PC-9 (cell line): ENCODE data around the gene SPTSSB. TPM values are rescaled to one million over a fixed set of nuclear protein-coding genes. Genes with fewer than 3 reads are reported as not detected.

Experiments used
- BruUV-seq: library from RNA; stranded (reverse); fragments of 400-500 nt; replicated peaks from 2 replicates; lab custom pipeline; 2021; lab: Mats Ljungman, UMichigan
- CTCF ChIA-PET: fragments of 300-600 bp; sonication (Branson Sonifier 250); formaldehyde crosslinking; loops from one replicate; lab custom pipeline; 2022; ENCODE audit warnings: antibody characterized with exemption; lab: Charles Lee
- POLR2A ChIA-PET: fragments of 300-600 bp; sonication (Branson Sonifier 250); formaldehyde crosslinking; loops from one replicate; lab custom pipeline; 2022; ENCODE audit warnings: antibody characterized with exemption; ENCODE audit not compliant: unreplicated experiment; lab: Charles Lee
- DNase-seq, 2 experiments: peaks; one replicate each; pipeline versions ENCODE4 v3.0.0 to v3.0.0-alpha.2; 2015 to 2022; ENCODE audit warnings: mixed read lengths in 1 of 2
- H2AFZ ChIP-seq: fragments of 200-600 bp; sonication (generic); 2 replicates; pipeline ENCODE4 v1.8.1; 2017; ENCODE audit warnings: antibody characterized with exemption
- H3F3A ChIP-seq: fragments of 200-600 bp; sonication (generic); 2 replicates; pipeline ENCODE4 v1.8.1; 2017; ENCODE audit warnings: antibody characterized with exemption, mild to moderate bottlenecking, low read depth; ENCODE audit not compliant: insufficient read depth
- H3K27ac ChIP-seq: fragments of 200-600 bp; sonication (generic); 2 replicates; pipeline ENCODE4 v1.6.1; 2016; ENCODE audit warnings: mixed run types
- H3K27me3 ChIP-seq: fragments of 200-600 bp; sonication (generic); 2 replicates; pipeline ENCODE4 v1.6.1; 2016; ENCODE audit warnings: low read depth, mixed run types; ENCODE audit not compliant: insufficient read depth
- H3K36me3 ChIP-seq: fragments of 200-600 bp; sonication (generic); 2 replicates; pipeline ENCODE4 v1.6.1; 2016; ENCODE audit warnings: low read depth, mixed run types
- H3K4me1 ChIP-seq: fragments of 200-600 bp; sonication (generic); replicated peaks from 2 replicates; pipeline ENCODE4 v1.6.1; 2016; ENCODE audit warnings: mixed run types; ENCODE audit not compliant: insufficient read depth
- H3K4me2 ChIP-seq: fragments of 200-600 bp; sonication (generic); 2 replicates; pipeline ENCODE4 v1.6.1; 2017; ENCODE audit warnings: mixed run types
- H3K4me3 ChIP-seq: fragments of 200-600 bp; sonication (generic); 2 replicates; pipeline ENCODE4 v1.6.1; 2016; ENCODE audit warnings: mixed run types
- H3K79me2 ChIP-seq: fragments of 200-600 bp; sonication (generic); 2 replicates; pipeline ENCODE4 v1.6.1; 2017; ENCODE audit warnings: low read depth, mixed run types
- H3K9me2 ChIP-seq: fragments of 200-600 bp; sonication (generic); 2 replicates; pipeline ENCODE4 v1.8.1; 2017; ENCODE audit warnings: mild to moderate bottlenecking; ENCODE audit not compliant: insufficient read depth
- H3K9me3 ChIP-seq: fragments of 200-600 bp; sonication (generic); 2 replicates; pipeline ENCODE4 v1.8.1; 2016; ENCODE audit warnings: low read depth; ENCODE audit not compliant: insufficient read depth
- H4K20me1 ChIP-seq: fragments of 200-600 bp; sonication (generic); 2 replicates; pipeline ENCODE4 v1.8.1; 2017; ENCODE audit not compliant: insufficient read depth
- CTCF ChIP-seq: fragments of 200-600 bp; sonication (generic); conservative IDR thresholded peaks from 2 replicates; pipeline ENCODE4 v1.6.1; 2017; ENCODE audit warnings: mixed run types, antibody characterized with exemption, mild to moderate bottlenecking, moderate library complexity
- EZH2 ChIP-seq: fragments of 200-600 bp; sonication (generic); IDR thresholded peaks from 2 replicates; pipeline ENCODE4 v1.8.0; 2017; ENCODE audit warnings: antibody characterized with exemption, low read depth
- intact Hi-C: fragments of 100-400 bp; cut with micrococcal nuclease; formaldehyde crosslinking; loops from one replicate; pipeline ENCODE4 v1.10.0; 2022; ENCODE audit not compliant: unreplicated experiment
- total RNA-seq: library from RNA; stranded (reverse); gene quantifications from 2 replicates; pipeline ENCODE4 v1.2.3, GENCODE V29; 2021

Gene SPTSSB
- total RNA-seq, 1 experiment from 2014 or later = 4.0 TPM

GRCh38 chr3:161395115-161396012 is 24.0 kb upstream of the SPTSSB start:
- no peaks in the 10 kb centered on the region for H3K79me2 ChIP-seq
- CTCF ChIA-PET = no interaction called here
- no peaks in the 10 kb centered on the region for H3F3A ChIP-seq
- H3K27me3 ChIP-seq = no peaks in the 10 kb centered on the region
- intact Hi-C loops = no loop called here
- no peak overlapping the region for H3K4me3 ChIP-seq
- no peak overlapping the region for H3K4me2 ChIP-seq
- no peaks in the 10 kb centered on the region for H3K9me2 ChIP-seq
- TF ChIP-seq EZH2 (no peak), CTCF (no peak)
- H3K36me3 ChIP-seq = no peaks in the 10 kb centered on the region
- no peaks in the 10 kb centered on the region for H3K9me3 ChIP-seq
- no peaks in the 10 kb centered on the region for H3K4me1 ChIP-seq
- DNase-seq = no peak
- no TSS peak for BruUV-seq
- H3K27ac ChIP-seq = no peak overlapping the region
- POLR2A ChIA-PET = no interaction called here
- H4K20me1 ChIP-seq = no peaks in the 10 kb centered on the region
- no peak overlapping the region for H2AFZ ChIP-seq

- CTCF ChIA-PET = no interaction called here
- H3K27ac ChIP-seq = no peak overlapping the region
- no peaks in the 10 kb centered on the region for H3K4me1 ChIP-seq
Measured at GRCh38 chr3:161393803-161394202, 22.5 kb upstream of the SPTSSB start.

DNA sequence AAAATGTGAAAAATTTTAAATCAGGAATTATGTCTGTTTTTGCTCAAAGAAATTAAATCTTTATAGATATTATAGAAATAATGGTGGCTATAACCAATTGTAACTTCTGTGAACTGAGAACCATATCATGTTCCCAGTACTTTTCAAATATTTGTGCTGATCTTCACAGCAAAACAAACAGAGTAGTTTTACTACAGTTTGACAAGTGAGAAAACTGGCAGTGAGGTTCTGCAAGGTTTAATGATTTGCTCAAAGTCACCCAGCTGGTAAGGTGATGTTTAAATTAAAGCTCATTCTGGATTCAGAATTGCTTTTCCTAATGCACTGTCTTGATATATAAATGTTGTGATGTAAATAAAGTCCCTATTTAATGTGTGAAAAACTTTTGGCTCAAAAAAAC is 22.0 kb upstream of the SPTSSB start:
- no peaks in the 10 kb centered on the region for H3K79me2 ChIP-seq
- H3K4me2 ChIP-seq = no peak overlapping the region
- no peaks in the 10 kb centered on the region for H3F3A ChIP-seq
- H4K20me1 ChIP-seq = no peaks in the 10 kb centered on the region
- H2AFZ ChIP-seq = no peak overlapping the region
- no TSS peak for BruUV-seq
- intact Hi-C loops = no loop called here
- no peak for DNase-seq
- H3K9me3 ChIP-seq = no peaks in the 10 kb centered on the region
- no peaks in the 10 kb centered on the region for H3K4me1 ChIP-seq
- no peak overlapping the region for H3K27ac ChIP-seq
- ChIA-PET POLR2A (no interaction called here), CTCF (no interaction called here)
- no peak for TF ChIP-seq EZH2
- no peak for TF ChIP-seq CTCF
- no peaks in the 10 kb centered on the region for H3K27me3 ChIP-seq
- no peaks in the 10 kb centered on the region for H3K9me2 ChIP-seq
- no peak overlapping the region for H3K4me3 ChIP-seq
- no peaks in the 10 kb centered on the region for H3K36me3 ChIP-seq

More at GRCh38 chr3:161393803-161394202, 22.5 kb upstream of the SPTSSB start:
- POLR2A ChIA-PET = no interaction called here
- no peaks in the 10 kb centered on the region for H3K9me3 ChIP-seq
- no peak for DNase-seq
- no peaks in the 10 kb centered on the region for H3K9me2 ChIP-seq
- no peaks in the 10 kb centered on the region for H3K36me3 ChIP-seq
- no peaks in the 10 kb centered on the region for H3K27me3 ChIP-seq
- no peak overlapping the region for H3K4me3 ChIP-seq
- H2AFZ ChIP-seq = no peak overlapping the region
- H3F3A ChIP-seq = no peaks in the 10 kb centered on the region
- H4K20me1 ChIP-seq = no peaks in the 10 kb centered on the region
- TF ChIP-seq EZH2 (no peak), CTCF (no peak)
- no peaks in the 10 kb centered on the region for H3K79me2 ChIP-seq
- BruUV-seq = no TSS peak
- no peak overlapping the region for H3K4me2 ChIP-seq
- intact Hi-C loops = no loop called here
